K562 (cell line): ENCODE results near the gene PRELID3B. TPM values are rescaled to one million over a fixed set of nuclear protein-coding genes. Genes with fewer than 3 reads are reported as not detected.

Source experiments
- ERF ChIP-seq: fragments of 450-650 bp; formaldehyde crosslinking; IDR thresholded peaks from 2 replicates; pipeline ENCODE4 v1.4.0; 2020; ENCODE audit warnings: mild to moderate bottlenecking, mixed read lengths
- FOS ChIP-seq: IDR thresholded peaks from 3 replicates; pipeline ENCODE4 v1.6.1; 2011; ENCODE audit not compliant: insufficient read length; ENCODE audit errors: extremely low read depth
- GATAD2A ChIP-seq: fragments of 450-650 bp; IDR thresholded peaks from 2 replicates; pipeline ENCODE4 v1.6.1; 2017
- HDAC1 ChIP-seq, 2 experiments: fragments of 450-650 bp; IDR thresholded peaks; 2 replicates each; pipeline ENCODE4 v1.6.1; 2016 to 2017; ENCODE audit warnings: inconsistent platforms in 1 of 2, mild to moderate bottlenecking in 1 of 2, moderate library complexity in 1 of 2
- JUN ChIP-seq, 2 experiments: sonication (generic) in 1 of 2; formaldehyde crosslinking in 1 of 2; IDR thresholded peaks; 2 replicates each; pipeline versions ENCODE4 v1.6.1 to v1.8.0; 2012 to 2022; ENCODE audit warnings: borderline replicate concordance in 2 of 2, mild to moderate bottlenecking in 2 of 2, improper control_type of control experiment in 1 of 2, low read depth in 1 of 2, low read length in 1 of 2, missing genetic modification reagents in 1 of 2
- KDM5B ChIP-seq: fragments of 200-600 bp; sonication (generic); IDR thresholded peaks from 2 replicates; pipeline ENCODE4 v1.6.1; 2012; ENCODE audit warnings: low read depth, mild to moderate bottlenecking, moderate library complexity, low read length, control low read depth, inconsistent platforms; ENCODE audit not compliant: insufficient replicate concordance
- KLF1 ChIP-seq: fragments of 450-650 bp; IDR thresholded peaks from 2 replicates; pipeline ENCODE4 v1.6.1; 2016; ENCODE audit warnings: missing genetic modification characterization, missing compliant biosample characterization
- NR2C2 ChIP-seq, 2 experiments: fragments of 200-800 bp in 1 of 2; sonication (Bioruptor generic) in 1 of 2; sonication (generic) in 1 of 2; formaldehyde crosslinking in 1 of 2; IDR thresholded peaks; 2 replicates each; pipeline versions ENCODE4 v1.6.1 to v1.8.0; 2016 to 2022; ENCODE audit warnings: mild to moderate bottlenecking in 1 of 2, missing compliant biosample characterization in 1 of 2, missing genetic modification characterization in 1 of 2, missing genetic modification reagents in 1 of 2
- RAD21 ChIP-seq, 2 experiments: fragments of 250-450 bp in 1 of 2; fragments of 450-650 bp in 1 of 2; sonication (Bioruptor Pico) in 1 of 2; formaldehyde crosslinking in 1 of 2; IDR thresholded peaks in 1 of 2; conservative IDR thresholded peaks in 1 of 2; 2 replicates each; pipeline versions ENCODE4 v1.4.0 to v1.8.0; 2020 to 2022; ENCODE audit warnings: mild to moderate bottlenecking in 2 of 2, moderate library complexity in 1 of 2
- RFX5 ChIP-seq: IDR thresholded peaks from 2 replicates; pipeline ENCODE4 v1.6.1; 2011; ENCODE audit warnings: low read depth, mild to moderate bottlenecking, improper control_type of control experiment, low read length
- RHOXF2B ChIP-seq: fragments of 250-450 bp; sonication (Bioruptor Pico); conservative IDR thresholded peaks from 2 replicates; pipeline ENCODE4 v1.5.1; 2021
- TEAD1 ChIP-seq, 2 experiments: fragments of 450-650 bp in 1 of 2; sonication (generic) in 1 of 2; formaldehyde crosslinking; IDR thresholded peaks; 2 replicates each; pipeline versions ENCODE4 v1.4.0 to v1.8.0; 2020 to 2022; ENCODE audit warnings: mild to moderate bottlenecking in 2 of 2, missing genetic modification reagents in 1 of 2
- ZNF133 ChIP-seq: fragments of 250-450 bp; sonication (Bioruptor Pico); IDR thresholded peaks from 2 replicates; pipeline ENCODE4 v1.4.0; 2020; ENCODE audit warnings: mild to moderate bottlenecking
- ZNF282 ChIP-seq: sonication (generic); formaldehyde crosslinking; IDR thresholded peaks from 2 replicates; pipeline ENCODE4 v1.8.1; 2023; ENCODE audit warnings: missing genetic modification reagents
- ZNF311 ChIP-seq: fragments of 250-450 bp; sonication (Bioruptor Pico); IDR thresholded peaks from 2 replicates; pipeline ENCODE4 v1.4.0; 2020; ENCODE audit warnings: mild to moderate bottlenecking, moderate library complexity
- ZNF668 ChIP-seq: fragments of 250-450 bp; sonication (Bioruptor Pico); IDR thresholded peaks from 2 replicates; pipeline ENCODE4 v1.8.0; 2022; ENCODE audit warnings: mild to moderate bottlenecking, inconsistent platforms
- polyA plus RNA-seq, 8 experiments: library from polyadenylated mRNA; depleted of rRNA in 4 of 8; stranded (reverse) in 5 of 8; unstranded in 3 of 8; fragments of >200 nt; fragmentation: Nextera tagmentation in 2 of 8; fragmentation: Illumina TruSeq in 1 of 8; extraction: Ambion mirVana in 2 of 8; extraction: Trizol in 1 of 8; gene quantifications; 2 replicates each; pipeline versions ENCODE4 v1.2.1 to v1.2.3, GENCODE V29; 2011 to 2014; ENCODE audit warnings: inconsistent platforms in 1 of 8, missing spikeins in 1 of 8
- total RNA-seq, 7 experiments: library from RNA; depleted of rRNA in 6 of 7; stranded (reverse); fragments of >200 nt in 6 of 7; fragmentation: Illumina TruSeq in 2 of 7; extraction: Trizol in 2 of 7; gene quantifications; 2 replicates each; pipeline versions ENCODE4 v1.2.1 to v1.2.3, GENCODE V29; 2011 to 2021; ENCODE audit warnings: low replicate concordance in 1 of 7
- TF ChIP-seq, protein P1 (sequence below), 2 experiments: fragments of 200-800 bp in 1 of 2; sonication (Bioruptor generic) in 1 of 2; sonication (generic) in 1 of 2; formaldehyde crosslinking in 1 of 2; IDR thresholded peaks in 1 of 2; conservative IDR thresholded peaks in 1 of 2; 2 replicates each; pipeline versions ENCODE4 v1.5.0 to v1.6.1; 2016 to 2020; ENCODE audit warnings: missing compliant biosample characterization in 1 of 2, missing genetic modification characterization in 1 of 2, missing genetic modification reagents in 1 of 2
- TF ChIP-seq, protein P2 (sequence below): sonication (generic); formaldehyde crosslinking; IDR thresholded peaks from 2 replicates; pipeline ENCODE4 v1.5.0; 2020; ENCODE audit warnings: missing genetic modification reagents
- TF ChIP-seq, protein P3 (sequence below): fragments of 250-450 bp; sonication (Bioruptor Pico); IDR thresholded peaks from 2 replicates; pipeline ENCODE4 v1.5.1; 2021; ENCODE audit warnings: mild to moderate bottlenecking
- TF ChIP-seq, protein P4 (sequence below): fragments of 250-450 bp; sonication (Bioruptor Pico); IDR thresholded peaks from 2 replicates; pipeline ENCODE4 v1.5.0; 2021; ENCODE audit warnings: mild to moderate bottlenecking, borderline replicate concordance

PRELID3B gene
- total and polyA plus RNA-seq, 9 of the 15 experiments (the other 6 are each of a cell fraction or from before 2014, with no cell fraction given) = 77.0 to 186 (median 101) TPM

DNA sequence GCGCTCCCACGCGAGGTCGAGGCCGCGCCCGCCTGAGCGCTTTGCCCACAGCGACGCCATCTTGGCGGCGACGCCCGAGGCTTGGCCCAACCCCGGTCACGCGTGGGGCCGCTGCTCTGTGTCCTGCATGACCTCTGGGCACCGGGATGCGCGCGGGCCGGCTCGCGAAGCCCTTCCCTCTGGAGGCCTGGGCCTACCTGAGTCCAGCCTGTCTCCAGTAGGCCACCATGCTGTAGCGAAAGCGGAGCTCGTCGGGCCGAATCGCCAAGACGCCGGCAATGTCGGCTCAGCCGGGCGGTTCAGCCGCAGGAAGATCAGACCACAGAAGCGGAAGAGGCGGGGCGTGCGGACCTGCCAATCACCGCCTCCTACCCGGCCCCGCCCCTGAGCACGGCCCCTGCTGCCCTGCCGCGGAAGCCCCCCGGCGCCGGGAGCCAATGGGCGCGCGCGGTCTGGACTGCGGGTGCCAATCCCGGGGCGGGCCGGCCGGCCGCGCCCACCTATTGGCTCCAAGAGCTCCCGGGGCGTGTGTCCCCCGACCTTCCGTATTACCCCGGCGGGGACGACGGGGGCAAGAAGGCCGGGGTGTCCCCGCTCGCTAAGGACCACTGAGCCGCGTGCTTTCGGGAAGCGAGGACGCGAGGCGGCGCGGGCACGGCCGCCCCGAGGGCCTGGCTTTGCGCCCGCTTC lies 10.4 kb downstream of the PRELID3B start, which contains the start of gene ATP5F1E (continued):
- TF ChIP-seq, protein P1, sequence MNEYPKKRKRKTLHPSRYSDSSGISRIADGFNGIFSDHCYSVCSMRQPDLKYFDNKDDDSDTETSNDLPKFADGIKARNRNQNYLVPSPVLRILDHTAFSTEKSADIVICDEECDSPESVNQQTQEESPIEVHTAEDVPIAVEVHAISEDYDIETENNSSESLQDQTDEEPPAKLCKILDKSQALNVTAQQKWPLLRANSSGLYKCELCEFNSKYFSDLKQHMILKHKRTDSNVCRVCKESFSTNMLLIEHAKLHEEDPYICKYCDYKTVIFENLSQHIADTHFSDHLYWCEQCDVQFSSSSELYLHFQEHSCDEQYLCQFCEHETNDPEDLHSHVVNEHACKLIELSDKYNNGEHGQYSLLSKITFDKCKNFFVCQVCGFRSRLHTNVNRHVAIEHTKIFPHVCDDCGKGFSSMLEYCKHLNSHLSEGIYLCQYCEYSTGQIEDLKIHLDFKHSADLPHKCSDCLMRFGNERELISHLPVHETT (CRISPR knock-in tag; conservative IDR thresholded peaks at IDR 0.05 in 1 of 2, IDR thresholded peaks at IDR 0.05 in 1 of 2) = peak in 1 of 2 experiments; percentile 97; a peak in 2 of 4 replicates
- TF ChIP-seq JUN (IDR thresholded peaks at IDR 0.05; ENCODE audit: borderline replicate concordance, low read depth, low read length) (0 out of 2 replicates have a peak, but pooled peaks have one; percentile 26), JUN (CRISPR knock-in tag; IDR thresholded peaks at IDR 0.05; ENCODE audit: borderline replicate concordance) (no peak; the same call in 1 of the 2 replicates), RFX5 (no peak), NR2C2 (CRISPR knock-in tag; IDR thresholded peaks at IDR 0.05) (no peak), NR2C2 (tag; IDR thresholded peaks at IDR 0.05) (peak; percentile 85), ZNF668 (CRISPR knock-in tag) (peak; percentile 75; the same call in 1 of the 2 replicates), KDM5B (peak; percentile 82), HDAC1 (IDR thresholded peaks at IDR 0.05) (peak in 1 of 2 experiments; percentile 84; a peak in 3 of 4 replicates), TEAD1 (CRISPR knock-in tag; IDR thresholded peaks at IDR 0.05) (peak; percentile 73 to 98; a peak in 3 of 4 replicates), KLF1 (tag) (peak; percentile 86), ZNF311 (CRISPR knock-in tag) (peak; percentile 96), ERF (CRISPR knock-in tag) (peak; percentile 99), ZNF133 (0 out of 2 replicates have a peak, but pooled peaks have one; percentile 50), RAD21 (CRISPR knock-in tag; conservative IDR thresholded peaks at IDR 0.05 in 1 of 2, IDR thresholded peaks at IDR 0.05 in 1 of 2) (peak in 1 of 2 experiments; percentile 13; a peak in 1 of 4 replicates), GATAD2A (0 out of 2 replicates have a peak, but pooled peaks have one; percentile 59), RHOXF2B (CRISPR knock-in tag) (peak; percentile 90), ZNF282 (CRISPR knock-in tag) (no peak), FOS (peak; percentile 82)
- TF ChIP-seq, protein P2, sequence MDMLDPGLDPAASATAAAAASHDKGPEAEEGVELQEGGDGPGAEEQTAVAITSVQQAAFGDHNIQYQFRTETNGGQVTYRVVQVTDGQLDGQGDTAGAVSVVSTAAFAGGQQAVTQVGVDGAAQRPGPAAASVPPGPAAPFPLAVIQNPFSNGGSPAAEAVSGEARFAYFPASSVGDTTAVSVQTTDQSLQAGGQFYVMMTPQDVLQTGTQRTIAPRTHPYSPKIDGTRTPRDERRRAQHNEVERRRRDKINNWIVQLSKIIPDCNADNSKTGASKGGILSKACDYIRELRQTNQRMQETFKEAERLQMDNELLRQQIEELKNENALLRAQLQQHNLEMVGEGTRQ (CRISPR knock-in tag) = no peak
- TF ChIP-seq, protein P3, sequence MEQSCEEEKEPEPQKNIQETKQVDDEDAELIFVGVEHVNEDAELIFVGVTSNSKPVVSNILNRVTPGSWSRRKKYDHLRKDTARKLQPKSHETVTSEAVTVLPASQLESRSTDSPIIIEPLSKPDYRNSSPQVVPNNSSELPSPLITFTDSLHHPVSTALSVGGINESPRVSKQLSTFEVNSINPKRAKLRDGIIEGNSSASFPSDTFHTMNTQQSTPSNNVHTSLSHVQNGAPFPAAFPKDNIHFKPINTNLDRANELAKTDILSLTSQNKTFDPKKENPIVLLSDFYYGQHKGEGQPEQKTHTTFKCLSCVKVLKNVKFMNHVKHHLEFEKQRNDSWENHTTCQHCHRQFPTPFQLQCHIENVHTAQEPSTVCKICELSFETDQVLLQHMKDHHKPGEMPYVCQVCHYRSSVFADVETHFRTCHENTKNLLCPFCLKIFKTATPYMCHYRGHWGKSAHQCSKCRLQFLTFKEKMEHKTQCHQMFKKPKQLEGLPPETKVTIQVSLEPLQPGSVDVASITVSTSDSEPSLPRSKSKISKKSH (CRISPR knock-in tag) = peak; percentile 72; the same call in 1 of the 2 replicates
- TF ChIP-seq, protein P4, sequence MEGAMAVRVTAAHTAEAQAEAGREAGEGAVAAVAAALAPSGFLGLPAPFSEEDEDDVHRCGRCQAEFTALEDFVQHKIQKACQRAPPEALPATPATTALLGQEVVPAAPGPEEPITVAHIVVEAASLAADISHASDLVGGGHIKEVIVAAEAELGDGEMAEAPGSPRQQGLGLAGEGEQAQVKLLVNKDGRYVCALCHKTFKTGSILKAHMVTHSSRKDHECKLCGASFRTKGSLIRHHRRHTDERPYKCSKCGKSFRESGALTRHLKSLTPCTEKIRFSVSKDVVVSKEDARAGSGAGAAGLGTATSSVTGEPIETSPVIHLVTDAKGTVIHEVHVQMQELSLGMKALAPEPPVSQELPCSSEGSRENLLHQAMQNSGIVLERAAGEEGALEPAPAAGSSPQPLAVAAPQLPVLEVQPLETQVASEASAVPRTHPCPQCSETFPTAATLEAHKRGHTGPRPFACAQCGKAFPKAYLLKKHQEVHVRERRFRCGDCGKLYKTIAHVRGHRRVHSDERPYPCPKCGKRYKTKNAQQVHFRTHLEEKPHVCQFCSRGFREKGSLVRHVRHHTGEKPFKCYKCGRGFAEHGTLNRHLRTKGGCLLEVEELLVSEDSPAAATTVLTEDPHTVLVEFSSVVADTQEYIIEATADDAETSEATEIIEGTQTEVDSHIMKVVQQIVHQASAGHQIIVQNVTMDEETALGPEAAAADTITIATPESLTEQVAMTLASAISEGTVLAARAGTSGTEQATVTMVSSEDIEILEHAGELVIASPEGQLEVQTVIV (CRISPR knock-in tag) = no peak
